Germinal center (tissue), 1 donor: ENCODE measurements around the gene HRH1.
"Not testable (repeated sequence)": the region's sequence is repeated elsewhere in the genome, so short reads cannot be mapped to it uniquely, and the experiment has no call there.

Experiments
- DNase-seq: peaks from one replicate; pipeline ENCODE4 v3.0.0; 2012; ENCODE audit warnings: mixed read lengths, low spot score

Gene HRH1

GRCh38 chr3:11170052-11170770 lies 15.9 kb downstream of the HRH1 start:
- no peak for DNase-seq

- DNase-seq = no peak
These were observed 17.9 kb downstream of the HRH1 start for GRCh38 chr3:11172096-11172690.

- DNase-seq = no peak
These were observed 19.7 kb downstream of the HRH1 start for GRCh38 chr3:11173828-11174465.

GRCh38 chr3:11178421-11178820 lies 24.1 kb downstream of the HRH1 start:
- DNase-seq = no peak

- DNase-seq = not testable (repeated sequence)
These were observed 30.2 kb downstream of the HRH1 start for GRCh38 chr3:11184328-11184969.

GRCh38 chr3:11185144-11185543 lies 30.9 kb downstream of the HRH1 start:
- DNase-seq = no peak

GRCh38 chr3:11185564-11186317 lies 31.4 kb downstream of the HRH1 start:
- no peak for DNase-seq

GRCh38 chr3:11186318-11186692 lies 32.0 kb downstream of the HRH1 start:
- DNase-seq = no peak

- DNase-seq = no peak
These were observed 32.5 kb downstream of the HRH1 start for GRCh38 chr3:11186771-11187191.

GRCh38 chr3:11187681-11188080 lies 33.4 kb downstream of the HRH1 start:
- no peak for DNase-seq

GRCh38 chr3:11188231-11188630 lies 33.9 kb downstream of the HRH1 start:
- no peak for DNase-seq

GRCh38 chr3:11195201-11195600 lies 40.9 kb downstream of the HRH1 start:
- DNase-seq = no peak

- DNase-seq = no peak
These were observed 41.5 kb downstream of the HRH1 start for GRCh38 chr3:11195721-11196332.

GRCh38 chr3:11197484-11197883 lies 43.2 kb downstream of the HRH1 start:
- DNase-seq = no peak

GRCh38 chr3:11198070-11198469 lies 43.8 kb downstream of the HRH1 start:
- no peak for DNase-seq

- DNase-seq = no peak
These were observed 44.2 kb downstream of the HRH1 start for GRCh38 chr3:11198495-11198894.

- no peak for DNase-seq
These were observed 45.9 kb downstream of the HRH1 start for GRCh38 chr3:11199902-11200845.

GRCh38 chr3:11201251-11202019 lies 47.1 kb downstream of the HRH1 start:
- DNase-seq = no peak

- DNase-seq = no peak
These were observed 49.7 kb downstream of the HRH1 start for GRCh38 chr3:11203961-11204360.
